A673 (cell line): ENCODE measurements around the gene LIN54. TPM values are rescaled to one million over a fixed set of nuclear protein-coding genes. Genes with fewer than 3 reads are reported as not detected.

Source experiments
- BruUV-seq: library from RNA; stranded (reverse); fragments of 400-500 nt; replicated peaks from 2 replicates; lab custom pipeline; 2021; lab: Mats Ljungman, UMichigan
- CTCF ChIA-PET: fragments of 300-600 bp; sonication (Branson Sonifier 250); formaldehyde crosslinking; loops from one replicate; lab custom pipeline; 2022; ENCODE audit warnings: antibody characterized with exemption; lab: Charles Lee
- POLR2A ChIA-PET: fragments of 300-600 bp; sonication (Branson Sonifier 250); formaldehyde crosslinking; loops from one replicate; lab custom pipeline; 2022; ENCODE audit warnings: antibody characterized with exemption; ENCODE audit not compliant: low non-redundant PET; lab: Charles Lee
- DNase-seq: peaks from one replicate; pipeline ENCODE4 v3.0.0-alpha.2; 2015; ENCODE audit warnings: low spot score
- H3K27ac ChIP-seq: fragments of 200-600 bp; sonication (generic); 2 replicates; pipeline ENCODE4 v1.5.1; 2016; ENCODE audit warnings: mixed run types, low read depth, mild to moderate bottlenecking, mixed read lengths, antibody characterized with exemption, low read length; ENCODE audit not compliant: poor library complexity, severe bottlenecking
- H3K27me3 ChIP-seq: fragments of 200-600 bp; sonication (generic); replicated peaks from 2 replicates; pipeline ENCODE4 v1.6.1; 2017; ENCODE audit warnings: mixed run types, low read depth, mild to moderate bottlenecking, mixed read lengths, antibody characterized with exemption, low read length; ENCODE audit not compliant: insufficient read depth, poor library complexity
- H3K36me3 ChIP-seq: fragments of 200-600 bp; sonication (generic); 2 replicates; pipeline ENCODE4 v1.6.1; 2016; ENCODE audit warnings: mixed run types, mild to moderate bottlenecking, mixed read lengths, antibody characterized with exemption, low read length; ENCODE audit not compliant: insufficient read depth, poor library complexity, severe bottlenecking
- H3K4me1 ChIP-seq: fragments of 200-600 bp; sonication (generic); 2 replicates; pipeline ENCODE4 v1.6.1; 2017; ENCODE audit warnings: mixed run types, mild to moderate bottlenecking, mixed read lengths, antibody characterized with exemption, low read length; ENCODE audit not compliant: insufficient read depth, poor library complexity, severe bottlenecking
- H3K4me3 ChIP-seq: fragments of 200-600 bp; sonication (generic); 2 replicates; pipeline ENCODE4 v1.5.1; 2016; ENCODE audit warnings: low read depth, mixed run types, mild to moderate bottlenecking, mixed read lengths, low read length; ENCODE audit not compliant: poor library complexity, severe bottlenecking
- H3K9me3 ChIP-seq: fragments of 200-600 bp; sonication (generic); 2 replicates; pipeline ENCODE4 v1.6.1; 2016; ENCODE audit warnings: mixed run types, low read depth, mild to moderate bottlenecking, mixed read lengths, antibody characterized with exemption, low read length; ENCODE audit not compliant: poor library complexity, severe bottlenecking
- CTCF ChIP-seq: fragments of 300-800, 200-600 bp; sonication (generic); conservative IDR thresholded peaks from 2 replicates; pipeline ENCODE4 v1.5.1; 2017; ENCODE audit warnings: low read depth, mild to moderate bottlenecking, antibody characterized with exemption, low read length, moderate library complexity, mixed read lengths
- EZH2 ChIP-seq: fragments of 200-600 bp; sonication (generic); IDR thresholded peaks from 2 replicates; pipeline ENCODE4 v1.6.1; 2017; ENCODE audit warnings: borderline replicate concordance, low read depth, mild to moderate bottlenecking, mixed read lengths, antibody characterized with exemption, low read length; ENCODE audit not compliant: poor library complexity, severe bottlenecking
- intact Hi-C: fragments of 100-400 bp; cut with micrococcal nuclease; formaldehyde crosslinking; loops from one replicate; pipeline ENCODE4 v1.10.0; 2022; ENCODE audit not compliant: unreplicated experiment
- total RNA-seq: library from RNA; stranded (reverse); gene quantifications from 2 replicates; pipeline ENCODE4 v1.2.3, GENCODE V29; 2021

LIN54 gene
- total RNA-seq, 1 experiment from 2014 or later = 16.0 TPM

GRCh38 chr4:82969414-82969813, 41.2 kb downstream of the LIN54 start:
- CTCF ChIA-PET = no interaction called here
- Histone ChIP-seq H3K36me3 (peaks cover 4% of the 10 kb centered on the region), H3K27me3 (no peaks in the 10 kb centered on the region), H3K27ac (no peak overlapping the region), H3K9me3 (no peaks in the 10 kb centered on the region), H3K4me1 (no peaks in the 10 kb centered on the region), H3K4me3 (no peak overlapping the region)
- POLR2A ChIA-PET = no interaction called here
- no TSS peak for BruUV-seq
- no peak for DNase-seq
- TF ChIP-seq CTCF (no peak), EZH2 (no peak)
- intact Hi-C loops = no loop called here

GRCh38 chr4:82968972-82969371, 41.7 kb downstream of the LIN54 start:
- Histone ChIP-seq H3K36me3 (peaks cover 4% of the 10 kb centered on the region), H3K9me3 (no peaks in the 10 kb centered on the region), H3K4me3 (no peak overlapping the region), H3K4me1 (no peaks in the 10 kb centered on the region), H3K27ac (no peak overlapping the region), H3K27me3 (no peaks in the 10 kb centered on the region)
- no TSS peak for BruUV-seq
- no peak for DNase-seq
- ChIA-PET CTCF (no interaction called here), POLR2A (no interaction called here)
- intact Hi-C loops = no loop called here
- TF ChIP-seq EZH2 (no peak), CTCF (no peak)

GRCh38 chr4:82965763-82966162, 44.9 kb downstream of the LIN54 start:
- Histone ChIP-seq H3K27ac (no peak overlapping the region), H3K4me1 (no peaks in the 10 kb centered on the region), H3K36me3 (peaks cover 4% of the 10 kb centered on the region), H3K27me3 (no peaks in the 10 kb centered on the region), H3K9me3 (no peaks in the 10 kb centered on the region), H3K4me3 (no peak overlapping the region)
- no peak for DNase-seq
- intact Hi-C loops = no loop called here
- POLR2A ChIA-PET = no interaction called here
- no TSS peak for BruUV-seq
- TF ChIP-seq EZH2 = no peak
- no peak for TF ChIP-seq CTCF
- CTCF ChIA-PET = no interaction called here
